Measurements from ENCODE around the gene EVA1A.

The EVA1A gene

DNA sequence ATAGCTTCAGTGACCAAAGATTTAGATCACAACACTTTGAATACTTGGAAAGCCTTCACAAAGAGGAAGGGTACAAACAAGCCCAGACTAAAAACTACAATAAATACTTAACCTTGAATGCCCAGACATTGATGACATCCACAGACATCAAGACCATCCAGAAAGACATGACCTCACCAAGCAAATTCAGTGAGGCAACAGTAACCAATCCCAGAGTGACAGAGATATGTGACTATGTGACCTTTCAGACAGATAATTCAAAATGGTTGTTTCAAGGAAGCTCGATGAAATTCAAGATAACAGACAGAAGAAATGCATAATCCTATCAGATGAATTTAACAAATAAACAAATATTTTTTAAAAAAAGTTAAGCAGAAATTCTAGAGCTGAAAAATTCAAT lies 19.9 kb upstream of the EVA1A start:
- TF ChIP-seq, protein P1, sequence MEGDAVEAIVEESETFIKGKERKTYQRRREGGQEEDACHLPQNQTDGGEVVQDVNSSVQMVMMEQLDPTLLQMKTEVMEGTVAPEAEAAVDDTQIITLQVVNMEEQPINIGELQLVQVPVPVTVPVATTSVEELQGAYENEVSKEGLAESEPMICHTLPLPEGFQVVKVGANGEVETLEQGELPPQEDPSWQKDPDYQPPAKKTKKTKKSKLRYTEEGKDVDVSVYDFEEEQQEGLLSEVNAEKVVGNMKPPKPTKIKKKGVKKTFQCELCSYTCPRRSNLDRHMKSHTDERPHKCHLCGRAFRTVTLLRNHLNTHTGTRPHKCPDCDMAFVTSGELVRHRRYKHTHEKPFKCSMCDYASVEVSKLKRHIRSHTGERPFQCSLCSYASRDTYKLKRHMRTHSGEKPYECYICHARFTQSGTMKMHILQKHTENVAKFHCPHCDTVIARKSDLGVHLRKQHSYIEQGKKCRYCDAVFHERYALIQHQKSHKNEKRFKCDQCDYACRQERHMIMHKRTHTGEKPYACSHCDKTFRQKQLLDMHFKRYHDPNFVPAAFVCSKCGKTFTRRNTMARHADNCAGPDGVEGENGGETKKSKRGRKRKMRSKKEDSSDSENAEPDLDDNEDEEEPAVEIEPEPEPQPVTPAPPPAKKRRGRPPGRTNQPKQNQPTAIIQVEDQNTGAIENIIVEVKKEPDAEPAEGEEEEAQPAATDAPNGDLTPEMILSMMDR (IDR thresholded peaks at IDR 0.05; ENCODE audit: control extremely low read depth, extremely low read depth, low read depth, missing control alignments) = no peak
- ChIA-PET CTCF (interaction anchor here (1.1 to 2.3 kb wide), 2 partner anchors 9 to 16 kb away, joined by 3 to 6 read pairs; no protein-coding TSS in a partner anchor), POLR2A (no interaction called here)
- DNase-seq (ENCODE audit: extremely low spot score) = no peak

DNA sequence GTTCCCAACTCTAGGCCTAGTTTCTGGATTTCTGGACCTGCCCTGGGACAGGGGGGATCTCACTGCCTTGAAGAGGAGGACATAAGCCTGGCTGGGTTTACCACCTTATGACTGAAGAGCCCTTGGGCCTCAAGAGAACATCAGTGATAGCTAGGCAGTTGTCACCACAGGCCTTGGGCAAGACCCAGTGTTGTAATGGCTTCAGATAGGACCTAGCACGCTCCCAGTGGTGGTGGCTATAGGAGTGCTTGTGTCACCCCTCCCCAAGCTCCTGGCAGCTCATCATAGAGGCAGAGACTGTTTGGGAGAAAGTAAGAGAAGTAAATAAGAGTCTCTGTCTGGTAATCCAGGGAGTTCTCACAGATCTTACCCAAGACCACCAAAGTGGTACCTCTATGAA lies 19.4 kb upstream of the EVA1A start:
- TF ChIP-seq, protein P1 (IDR thresholded peaks at IDR 0.05; ENCODE audit: control extremely low read depth, extremely low read depth, low read depth, missing control alignments) = no peak
- CTCF ChIA-PET = interaction anchor here (1.5 to 2.3 kb wide), 2 partner anchors 10 to 61 kb away, joined by 3 to 6 read pairs; no protein-coding TSS in a partner anchor
- no peak for DNase-seq (ENCODE audit: extremely low spot score)
- POLR2A ChIA-PET = no interaction called here

DNA sequence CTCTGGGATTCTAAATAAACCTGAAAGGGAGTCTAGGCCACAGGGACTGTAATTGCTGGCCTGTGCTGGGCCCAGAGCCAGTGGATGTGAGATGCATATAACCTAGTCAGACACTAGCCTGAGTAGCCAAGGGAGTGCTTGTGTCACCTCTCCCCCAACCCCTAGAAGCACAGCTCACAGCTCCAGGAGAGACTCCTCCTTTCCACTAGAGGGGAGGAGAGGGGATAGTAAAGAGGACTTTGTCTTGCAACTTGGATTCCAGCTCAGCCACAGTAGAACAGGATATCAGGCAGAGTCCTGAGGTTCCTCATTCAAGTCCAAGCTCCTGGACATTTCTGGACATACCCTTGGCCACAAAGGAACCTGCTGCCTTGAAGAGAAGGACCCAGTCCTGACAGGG lies 18.4 kb upstream of the EVA1A start:
- ChIA-PET CTCF (interaction anchor here (1.5 to 2.3 kb wide), 2 partner anchors 11 to 62 kb away, joined by 3 to 6 read pairs; no protein-coding TSS in a partner anchor), POLR2A (no interaction called here)
- TF ChIP-seq, protein P1 (IDR thresholded peaks at IDR 0.05; ENCODE audit: control extremely low read depth, extremely low read depth, low read depth, missing control alignments) = no peak
- no peak for DNase-seq (ENCODE audit: extremely low spot score)

DNA sequence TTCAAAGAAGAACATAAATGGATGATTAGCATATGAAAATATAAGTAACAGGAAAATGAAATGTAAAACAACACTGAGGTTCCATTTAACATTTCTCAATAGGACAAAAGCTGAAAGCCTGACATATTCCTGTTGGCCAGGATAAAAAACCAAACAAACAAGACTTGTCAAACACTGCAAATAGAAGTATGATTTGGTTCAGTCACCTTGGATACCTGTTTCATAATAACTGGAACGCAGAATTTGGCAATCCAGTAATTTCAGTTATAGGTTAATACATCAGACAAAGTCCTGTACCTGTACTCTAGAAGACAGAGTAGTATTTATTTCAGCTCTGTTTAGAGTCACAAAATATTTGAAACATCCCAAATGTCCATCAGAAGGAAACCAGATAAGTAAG lies 16.5 kb upstream of the EVA1A start:
- POLR2A ChIA-PET = no interaction called here
- CTCF ChIA-PET = no interaction called here
- no peak for DNase-seq (ENCODE audit: extremely low spot score)
- TF ChIP-seq, protein P1 (IDR thresholded peaks at IDR 0.05; ENCODE audit: control extremely low read depth, extremely low read depth, low read depth, missing control alignments) = no peak

DNA sequence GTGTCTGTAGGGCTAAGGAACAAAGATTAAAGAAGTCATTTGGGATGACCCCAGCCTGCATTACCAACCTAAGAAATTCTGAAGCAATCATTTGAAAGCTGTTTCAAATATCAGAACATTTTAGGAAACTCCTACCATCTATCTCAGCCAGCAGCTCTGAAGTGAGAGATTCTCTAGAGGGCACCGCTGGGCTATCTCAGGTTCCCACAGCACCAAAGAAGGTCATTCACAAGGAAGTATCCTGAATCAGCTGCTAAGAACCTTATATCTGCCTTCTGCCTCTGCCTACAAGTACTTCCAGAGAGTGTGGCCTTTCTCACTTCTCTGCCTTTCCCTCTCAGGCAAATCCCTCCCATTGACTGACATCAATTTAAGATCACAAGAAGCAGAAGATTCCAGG lies 13.4 kb upstream of the EVA1A start:
- CTCF ChIA-PET = interaction anchor here (1.0 to 2.4 kb wide), 4 partner anchors 10 to 54 kb away, joined by 3 to 9 read pairs (median 4); no protein-coding TSS in a partner anchor
- POLR2A ChIA-PET = no interaction called here

DNA sequence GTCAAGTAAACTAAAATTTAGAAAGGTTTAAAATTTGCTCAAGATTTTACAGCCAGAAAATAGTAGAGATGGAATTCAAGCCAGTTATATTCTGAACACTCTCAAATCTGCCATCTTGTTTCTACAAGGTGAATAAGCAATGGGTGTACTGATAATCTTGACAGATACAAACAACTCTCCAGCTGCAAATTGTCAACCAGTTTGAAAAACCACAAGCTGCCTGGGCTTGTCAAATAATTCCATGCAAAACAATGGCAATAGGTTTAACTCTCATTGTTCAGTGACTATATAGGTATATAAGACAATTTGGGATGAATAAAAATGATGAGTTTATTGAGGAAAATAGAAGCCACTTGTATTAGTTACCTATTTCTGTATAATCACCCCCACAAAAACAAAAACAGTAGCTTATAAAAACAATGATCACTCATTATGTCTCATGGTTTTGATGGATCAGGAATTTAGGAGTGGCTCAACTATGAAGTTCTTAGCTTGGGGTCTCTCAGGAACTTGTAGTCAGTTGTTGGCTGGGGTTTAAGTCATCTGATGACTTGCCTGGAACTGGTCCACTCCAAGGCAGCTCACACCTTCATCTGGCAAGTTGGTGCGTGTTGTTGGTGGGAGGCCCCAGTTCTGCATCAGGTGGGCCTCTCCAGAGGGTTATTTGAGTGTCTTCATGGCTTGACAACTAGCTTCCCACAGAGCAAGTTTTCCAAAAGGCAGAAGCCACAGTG lies 12.6 kb upstream of the EVA1A start:
- CTCF ChIA-PET = interaction anchor here (1.1 to 2.4 kb wide), 4 partner anchors 9 to 55 kb away, joined by 3 to 9 read pairs (median 4); no protein-coding TSS in a partner anchor

More for the DNA sequence above, 13.4 kb upstream of the EVA1A start:
- no peak for DNase-seq (ENCODE audit: extremely low spot score)
- TF ChIP-seq, protein P1 (IDR thresholded peaks at IDR 0.05; ENCODE audit: control extremely low read depth, extremely low read depth, low read depth, missing control alignments) = no peak

More for the DNA sequence above, 12.6 kb upstream of the EVA1A start:
- no peak for DNase-seq (ENCODE audit: extremely low spot score)
- TF ChIP-seq, protein P1 (IDR thresholded peaks at IDR 0.05; ENCODE audit: control extremely low read depth, extremely low read depth, low read depth, missing control alignments) = no peak
- POLR2A ChIA-PET = no interaction called here

Measured in GM10248 (cell line).